ENCODE measurements around the gene CENPO.

The CENPO gene

DNA sequence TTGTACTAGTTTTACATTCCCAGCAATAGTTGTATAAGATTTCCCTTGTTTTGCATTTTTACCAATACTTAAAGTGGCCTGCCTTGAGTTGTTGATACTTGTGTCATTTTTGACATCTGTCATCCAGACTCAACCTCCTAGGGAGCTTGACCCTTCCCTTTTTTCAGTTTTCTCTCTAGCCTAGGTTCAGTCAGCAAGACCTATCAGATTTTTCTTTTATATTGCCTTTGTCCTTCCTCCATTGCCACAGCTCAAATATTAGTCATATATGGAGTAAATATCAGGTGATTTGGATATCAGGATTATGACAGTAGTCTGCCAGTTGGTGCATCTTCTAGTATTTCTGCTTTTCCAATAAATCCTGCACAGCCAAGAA is 13.4 kb downstream of the CENPO start:
- DNase-seq (no peak), ATAC-seq (no peak)
- no peak overlapping the region for H3K4me3 Mint-ChIP-seq
- H3K9me3 Mint-ChIP-seq: peaks cover 5% of the 10 kb centered on the region
- H3K36me3 Mint-ChIP-seq (ENCODE audit: low read depth): peaks cover 42% of the 10 kb centered on the region
- H3K27ac Mint-ChIP-seq: no peak overlapping the region
- no peaks in the 10 kb centered on the region for H3K27me3 Mint-ChIP-seq
- peaks cover 4% of the 10 kb centered on the region for H3K4me1 Mint-ChIP-seq

- peak overlapping the region; percentile 43 for H3K4me3 Mint-ChIP-seq
- peaks cover 5% of the 10 kb centered on the region for H3K9me3 Mint-ChIP-seq
- ATAC-seq (no peak), DNase-seq (no peak)
- H3K36me3 Mint-ChIP-seq (ENCODE audit: low read depth): peaks cover 40% of the 10 kb centered on the region
- H3K4me1 Mint-ChIP-seq: peaks cover 4% of the 10 kb centered on the region
- H3K27me3 Mint-ChIP-seq: no peaks in the 10 kb centered on the region
- no peak overlapping the region for H3K27ac Mint-ChIP-seq
Measured at GRCh38 chr2:24809316-24810007, 16.2 kb downstream of the CENPO start.

- no peaks in the 10 kb centered on the region for H3K9me3 Mint-ChIP-seq
- DNase-seq (no peak), ATAC-seq (no peak)
- H3K27ac Mint-ChIP-seq: no peak overlapping the region
- H3K27me3 Mint-ChIP-seq: no peaks in the 10 kb centered on the region
- peaks cover 4% of the 10 kb centered on the region for H3K4me1 Mint-ChIP-seq
- no peak overlapping the region for H3K4me3 Mint-ChIP-seq
- peaks cover 50% of the 10 kb centered on the region for H3K36me3 Mint-ChIP-seq (ENCODE audit: low read depth)
Measured at GRCh38 chr2:24813691-24814137, 20.5 kb downstream of the CENPO start.

DNA sequence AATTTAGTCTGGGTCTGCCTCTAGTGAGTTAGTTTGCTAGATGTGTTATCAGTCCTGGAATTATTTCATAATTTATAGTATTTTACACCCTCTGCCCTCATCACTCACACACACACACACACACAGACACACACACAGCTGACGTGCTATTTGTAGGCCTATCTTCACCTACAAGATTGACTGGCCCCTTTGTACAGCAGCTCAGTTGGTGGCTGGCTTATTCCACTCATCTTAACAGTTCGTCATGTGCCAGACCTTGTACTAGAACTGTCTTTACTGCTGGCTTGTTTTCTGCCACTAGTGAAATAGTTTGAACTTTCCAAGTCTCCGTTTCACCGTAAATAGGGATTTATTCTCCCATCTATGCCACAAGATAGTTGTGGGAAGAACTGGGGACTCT is 21.3 kb downstream of the CENPO start:
- ATAC-seq (no peak), DNase-seq (no peak)
- H3K27me3 Mint-ChIP-seq: no peaks in the 10 kb centered on the region
- no peak overlapping the region for H3K27ac Mint-ChIP-seq
- H3K36me3 Mint-ChIP-seq (ENCODE audit: low read depth): peaks cover 51% of the 10 kb centered on the region
- no peak overlapping the region for H3K4me3 Mint-ChIP-seq
- no peaks in the 10 kb centered on the region for H3K9me3 Mint-ChIP-seq
- no peaks in the 10 kb centered on the region for H3K4me1 Mint-ChIP-seq

DNA sequence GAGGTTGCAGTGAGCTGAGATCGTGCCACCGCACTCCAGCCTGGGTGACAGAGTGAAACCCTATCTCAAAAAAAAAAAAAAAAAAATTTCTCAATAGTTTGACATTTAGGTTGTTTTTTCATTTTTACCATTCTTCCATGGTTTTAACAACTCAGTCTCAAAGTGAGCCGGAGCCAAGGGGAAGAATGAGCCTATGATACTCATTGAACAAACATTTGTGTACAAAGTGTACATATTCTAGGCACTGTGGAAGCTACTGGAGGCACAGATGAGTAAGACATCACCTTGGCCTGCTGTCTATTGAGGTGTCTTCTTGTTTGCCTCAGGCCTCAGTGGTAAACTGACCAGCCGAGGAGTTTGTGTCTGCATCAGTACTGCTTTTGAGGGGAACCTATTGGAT is 21.9 kb downstream of the CENPO start:
- H3K9me3 Mint-ChIP-seq: no peaks in the 10 kb centered on the region
- H3K27me3 Mint-ChIP-seq: no peaks in the 10 kb centered on the region
- DNase-seq (no peak), ATAC-seq (no peak)
- no peak overlapping the region for H3K4me3 Mint-ChIP-seq
- peaks cover 51% of the 10 kb centered on the region for H3K36me3 Mint-ChIP-seq (ENCODE audit: low read depth)
- no peaks in the 10 kb centered on the region for H3K4me1 Mint-ChIP-seq
- no peak overlapping the region for H3K27ac Mint-ChIP-seq

GRCh38 chr2:24816404-24816803 is 23.2 kb downstream of the CENPO start:
- ATAC-seq (no peak), DNase-seq (no peak)
- H3K36me3 Mint-ChIP-seq (ENCODE audit: low read depth): peaks cover 57% of the 10 kb centered on the region
- H3K27me3 Mint-ChIP-seq: no peaks in the 10 kb centered on the region
- no peak overlapping the region for H3K27ac Mint-ChIP-seq
- no peak overlapping the region for H3K4me3 Mint-ChIP-seq
- H3K9me3 Mint-ChIP-seq: no peaks in the 10 kb centered on the region
- no peaks in the 10 kb centered on the region for H3K4me1 Mint-ChIP-seq

DNA sequence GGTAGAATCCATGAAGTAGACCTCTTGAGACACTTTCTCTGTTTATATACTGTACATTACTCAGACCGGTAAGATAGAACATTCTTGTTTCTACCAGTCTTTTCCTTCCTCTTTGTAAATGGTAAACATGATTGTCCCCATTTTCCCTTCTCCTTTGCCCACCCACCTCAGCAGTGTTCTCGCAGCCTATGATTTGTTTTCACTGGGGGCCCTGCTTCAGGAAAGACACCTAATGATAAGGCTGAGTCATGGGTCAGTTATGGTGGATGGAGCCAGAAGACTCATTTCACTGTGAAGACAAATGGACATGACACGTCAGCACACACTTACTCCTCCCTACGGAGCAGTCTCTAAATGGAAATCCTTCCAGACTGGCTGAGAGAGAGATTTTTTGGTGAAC is 23.7 kb downstream of the CENPO start:
- ATAC-seq (no peak), DNase-seq (no peak)
- Mint-ChIP-seq H3K4me3 (no peak overlapping the region), H3K9me3 (no peaks in the 10 kb centered on the region), H3K27ac (no peak overlapping the region), H3K36me3 (ENCODE audit: low read depth) (peaks cover 60% of the 10 kb centered on the region), H3K27me3 (no peaks in the 10 kb centered on the region), H3K4me1 (no peaks in the 10 kb centered on the region)

- no peak overlapping the region for H3K4me3 Mint-ChIP-seq
- no peaks in the 10 kb centered on the region for H3K9me3 Mint-ChIP-seq
- ATAC-seq (no peak), DNase-seq (no peak)
- no peaks in the 10 kb centered on the region for H3K4me1 Mint-ChIP-seq
- H3K36me3 Mint-ChIP-seq (ENCODE audit: low read depth): peaks cover 66% of the 10 kb centered on the region
- no peaks in the 10 kb centered on the region for H3K27me3 Mint-ChIP-seq
- H3K27ac Mint-ChIP-seq: peak overlapping the region; percentile 14
Measured at GRCh38 chr2:24818721-24819167, 25.5 kb downstream of the CENPO start.

- Mint-ChIP-seq H3K4me1 (peaks cover 2% of the 10 kb centered on the region), H3K9me3 (no peaks in the 10 kb centered on the region), H3K4me3 (no peak overlapping the region), H3K27ac (no peak overlapping the region), H3K36me3 (ENCODE audit: low read depth) (peaks cover 66% of the 10 kb centered on the region), H3K27me3 (no peaks in the 10 kb centered on the region)
- DNase-seq (no peak), ATAC-seq (no peak)
Measured at GRCh38 chr2:24819442-24820174, 26.4 kb downstream of the CENPO start.

DNA sequence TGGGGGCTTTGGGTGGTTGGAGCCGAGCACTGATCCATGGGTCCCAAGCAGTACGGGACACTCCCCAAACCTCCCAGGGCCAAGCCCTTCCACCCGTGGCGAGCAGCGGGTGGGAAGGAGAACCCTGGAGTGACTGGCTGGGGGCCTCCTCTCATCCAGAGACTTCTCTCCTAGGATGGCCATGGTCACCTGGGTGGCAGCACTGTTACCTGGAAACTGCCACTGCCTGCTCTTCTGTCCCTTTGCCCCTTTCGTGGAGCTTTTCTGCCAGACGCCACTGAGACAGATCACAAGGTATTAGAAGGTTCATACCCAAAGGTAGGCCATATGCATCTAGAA is 26.9 kb downstream of the CENPO start:
- no peaks in the 10 kb centered on the region for H3K9me3 Mint-ChIP-seq
- H3K27ac Mint-ChIP-seq: no peak overlapping the region
- peaks cover 70% of the 10 kb centered on the region for H3K36me3 Mint-ChIP-seq (ENCODE audit: low read depth)
- ATAC-seq (no peak), DNase-seq (no peak)
- H3K4me1 Mint-ChIP-seq: peaks cover 7% of the 10 kb centered on the region
- H3K27me3 Mint-ChIP-seq: no peaks in the 10 kb centered on the region
- H3K4me3 Mint-ChIP-seq: no peak overlapping the region

GRCh38 chr2:24820598-24821432 is 27.6 kb downstream of the CENPO start:
- Mint-ChIP-seq H3K27me3 (no peaks in the 10 kb centered on the region), H3K4me3 (no peak overlapping the region), H3K9me3 (no peaks in the 10 kb centered on the region), H3K27ac (no peak overlapping the region), H3K36me3 (ENCODE audit: low read depth) (peaks cover 69% of the 10 kb centered on the region), H3K4me1 (peaks cover 8% of the 10 kb centered on the region)
- DNase-seq (no peak), ATAC-seq (no peak)

DNA sequence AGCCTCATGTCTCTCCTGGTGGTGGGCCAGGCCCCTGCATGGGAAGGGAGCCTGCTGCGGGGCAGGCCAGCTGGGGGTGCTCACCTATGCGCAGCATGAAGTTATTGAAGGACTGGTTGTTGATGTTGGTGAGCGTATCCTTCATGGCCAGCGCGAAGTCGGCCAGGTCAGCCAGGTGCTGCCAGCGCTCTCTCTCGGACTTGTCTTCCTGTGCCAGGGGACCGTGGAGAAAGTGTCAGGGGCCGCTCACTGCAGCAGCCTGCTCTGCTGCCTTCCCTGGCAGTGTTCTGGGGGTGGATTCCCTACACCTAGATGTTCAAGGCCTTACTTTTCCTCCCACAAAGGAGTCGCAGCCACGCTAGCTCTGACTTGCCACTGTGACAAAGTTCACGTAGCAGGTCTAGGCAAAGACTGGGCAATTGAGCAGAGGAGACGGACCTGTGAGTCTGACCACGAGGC is 28.2 kb downstream of the CENPO start:
- Mint-ChIP-seq H3K27ac (no peak overlapping the region), H3K4me1 (peaks cover 15% of the 10 kb centered on the region)

GRCh38 chr2:24822049-24822706 is 29.0 kb downstream of the CENPO start:
- Mint-ChIP-seq H3K27me3 (no peaks in the 10 kb centered on the region), H3K4me3 (no peak overlapping the region), H3K36me3 (ENCODE audit: low read depth) (peaks cover 60% of the 10 kb centered on the region), H3K4me1 (peaks cover 20% of the 10 kb centered on the region), H3K27ac (no peak overlapping the region), H3K9me3 (no peaks in the 10 kb centered on the region)
- DNase-seq: no peak
- ATAC-seq: no peak

More for the DNA sequence above, 28.2 kb downstream of the CENPO start:
- Mint-ChIP-seq H3K36me3 (ENCODE audit: low read depth) (peaks cover 67% of the 10 kb centered on the region), H3K27me3 (no peaks in the 10 kb centered on the region), H3K9me3 (no peaks in the 10 kb centered on the region), H3K4me3 (no peak overlapping the region)
- DNase-seq (no peak), ATAC-seq (no peak)

DNA sequence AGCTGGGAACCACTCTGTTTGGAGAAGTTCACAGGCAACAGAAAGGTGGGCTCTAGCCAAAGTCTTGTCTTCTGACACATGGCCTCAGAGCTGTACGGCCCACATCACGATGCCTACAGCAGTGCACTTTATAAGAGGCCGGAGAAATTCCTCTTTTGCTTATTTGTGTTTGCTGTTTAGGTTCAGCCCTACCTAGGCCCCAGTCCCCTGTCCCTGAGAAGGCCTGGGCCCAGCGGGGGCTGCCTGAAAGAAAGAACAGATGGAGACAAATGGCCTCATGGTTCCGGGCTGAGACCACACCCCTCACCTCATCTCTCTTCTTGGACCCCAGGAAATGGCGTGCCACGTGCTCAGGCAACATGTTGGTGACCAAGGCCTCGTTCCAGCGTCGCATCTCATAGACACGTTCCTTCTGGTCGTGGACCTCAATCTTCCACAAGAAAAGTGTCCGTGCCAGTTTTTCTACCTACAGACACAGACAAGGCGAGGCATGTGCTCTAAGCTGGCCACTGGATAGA is 30.9 kb downstream of the CENPO start:
- H3K36me3 Mint-ChIP-seq (ENCODE audit: low read depth): peaks cover 51% of the 10 kb centered on the region
- H3K9me3 Mint-ChIP-seq: no peaks in the 10 kb centered on the region
- H3K27me3 Mint-ChIP-seq: no peaks in the 10 kb centered on the region
- no peak overlapping the region for H3K4me3 Mint-ChIP-seq
- DNase-seq (no peak), ATAC-seq (no peak)
- H3K27ac Mint-ChIP-seq: no peak overlapping the region
- peaks cover 22% of the 10 kb centered on the region for H3K4me1 Mint-ChIP-seq
